H1 (cell line): ENCODE data around the gene HLA-A.

Experiments used
- CHD2 ChIP-seq: IDR thresholded peaks from 2 replicates; pipeline ENCODE4 v1.6.1; 2012; ENCODE audit warnings: low read length, improper control_type of control experiment
- CREB1 ChIP-seq: IDR thresholded peaks from 2 replicates; pipeline ENCODE4 v1.6.1; 2012; ENCODE audit warnings: inconsistent platforms
- CTCF ChIP-seq, 3 experiments: IDR thresholded peaks; 1 replicate in 2 of 3; 2 replicates in 1 of 3; pipeline versions ENCODE4 v1.5.1 to v1.6.1; 2011; ENCODE audit warnings: low read length in 3 of 3, mild to moderate bottlenecking in 3 of 3, inconsistent platforms in 2 of 3, low read depth in 1 of 3, moderate library complexity in 1 of 3; ENCODE audit not compliant: insufficient read depth in 1 of 3; ENCODE audit errors: control extremely low read depth in 1 of 3
- EGR1 ChIP-seq: IDR thresholded peaks from 2 replicates; pipeline ENCODE4 v1.6.1; 2011; ENCODE audit warnings: low read depth, low read length, borderline replicate concordance
- EZH2 ChIP-seq: fragments of 200-600 bp; sonication (generic); IDR thresholded peaks from 2 replicates; pipeline ENCODE4 v1.7.1; 2012; ENCODE audit warnings: low read depth, mild to moderate bottlenecking, moderate library complexity, low read length, inconsistent platforms; ENCODE audit not compliant: severe bottlenecking
- HDAC2 ChIP-seq, 2 experiments: fragments of 300-600 bp in 1 of 2; sonication (generic) in 1 of 2; IDR thresholded peaks; 2 replicates each; pipeline ENCODE4 v1.6.1; 2011 to 2012; ENCODE audit warnings: low read depth in 2 of 2, low read length in 2 of 2, mild to moderate bottlenecking in 2 of 2, moderate library complexity in 2 of 2, borderline replicate concordance in 1 of 2, inconsistent platforms in 1 of 2
- JUN ChIP-seq: IDR thresholded peaks from 2 replicates; pipeline ENCODE4 v1.6.1; 2011; ENCODE audit warnings: low read depth, mild to moderate bottlenecking, improper control_type of control experiment, low read length
- KDM5A ChIP-seq: fragments of 200-600 bp; IDR thresholded peaks from 2 replicates; pipeline ENCODE4 v1.7.1; 2012; ENCODE audit warnings: mild to moderate bottlenecking, low read length, inconsistent platforms, mixed read lengths
- MAFK ChIP-seq: IDR thresholded peaks from 2 replicates; pipeline ENCODE4 v1.6.1; 2012; ENCODE audit warnings: low read depth, mild to moderate bottlenecking, improper control_type of control experiment, low read length
- POLR2A ChIP-seq, 2 experiments: IDR thresholded peaks; 1 replicate in 1 of 2; 2 replicates in 1 of 2; pipeline ENCODE4 v1.6.1; 2011; ENCODE audit warnings: low read depth in 2 of 2, low read length in 2 of 2, mild to moderate bottlenecking in 2 of 2; ENCODE audit errors: control extremely low read depth in 1 of 2
- RNF2 ChIP-seq: fragments of 200-900, 300-1000 bp; sonication (generic); IDR thresholded peaks from 2 replicates; pipeline ENCODE4 v1.7.1; 2016; ENCODE audit warnings: borderline replicate concordance, low read depth, mild to moderate bottlenecking, antibody characterized with exemption, low read length; ENCODE audit not compliant: poor library complexity, severe bottlenecking; ENCODE audit errors: missing control alignments
- SIX5 ChIP-seq: IDR thresholded peaks from 2 replicates; pipeline ENCODE4 v1.6.1; 2011; ENCODE audit warnings: mild to moderate bottlenecking, low read depth, low read length
- SP1 ChIP-seq: IDR thresholded peaks from 2 replicates; pipeline ENCODE4 v1.6.1; 2011; ENCODE audit warnings: low read depth, low read length

GRCh38 chr6:29917857-29918256 lies 24.5 kb upstream of the HLA-A start:
- TF ChIP-seq KDM5A (no peak), CHD2 (no peak), SP1 (no peak), RNF2 (no peak), EGR1 (no peak), CTCF (IDR thresholded peaks at IDR 0.05; ENCODE audit: control extremely low read depth in 1 of 3, insufficient read depth in 1 of 3, low read depth in 1 of 3, low read length in 3 of 3) (peak in 1 of 3 experiments; percentile 9; a peak in 1 of 4 replicates), MAFK (no peak), JUN (no peak), CREB1 (no peak), SIX5 (no peak), POLR2A (IDR thresholded peaks at IDR 0.05; ENCODE audit: control extremely low read depth in 1 of 2, low read depth in 2 of 2, low read length in 2 of 2) (no peak), EZH2 (no peak), HDAC2 (IDR thresholded peaks at IDR 0.05; ENCODE audit: borderline replicate concordance in 1 of 2, low read depth in 2 of 2, low read length in 2 of 2) (no peak)
